HEK293T (cell line): ENCODE results near the gene GRIK2.

ENCODE experiments used
- CTCF ChIA-PET: fragments of 350-600 bp; formaldehyde crosslinking; extraction: SDS; loops from one replicate; lab custom pipeline; 2021; ENCODE audit warnings: antibody characterized with exemption, inconsistent platforms; lab: Yijun Ruan, JAX
- POLR2A ChIA-PET: fragments of 350-600 bp; formaldehyde crosslinking; extraction: SDS; loops from one replicate; lab custom pipeline; 2020; ENCODE audit warnings: antibody characterized with exemption, inconsistent platforms; lab: Yijun Ruan, JAX
- DNase-seq: peaks from one replicate; pipeline ENCODE4 v3.0.0; 2012; ENCODE audit warnings: mixed read lengths; ENCODE audit errors: extremely low spot score
- ARNT ChIP-seq: fragments of 450-650 bp; IDR thresholded peaks from 2 replicates; pipeline ENCODE4 v1.6.1; 2017; ENCODE audit warnings: mild to moderate bottlenecking
- BHLHE40 ChIP-seq: fragments of 450-650 bp; IDR thresholded peaks from 2 replicates; pipeline ENCODE4 v1.6.1; 2016; ENCODE audit warnings: mild to moderate bottlenecking, moderate library complexity, borderline replicate concordance
- CTBP1 ChIP-seq: fragments of 450-650 bp; IDR thresholded peaks from 2 replicates; pipeline ENCODE4 v1.6.1; 2016; ENCODE audit warnings: borderline replicate concordance
- ELF4 ChIP-seq: fragments of 450-650 bp; IDR thresholded peaks from 2 replicates; pipeline ENCODE4 v1.6.1; 2017; ENCODE audit warnings: antibody characterized with exemption
- FOXA1 ChIP-seq: fragments of 450-650 bp; IDR thresholded peaks from 2 replicates; pipeline ENCODE4 v1.6.1; 2016; ENCODE audit warnings: mild to moderate bottlenecking
- FOXK2 ChIP-seq: fragments of 450-650 bp; IDR thresholded peaks from 2 replicates; pipeline ENCODE4 v1.6.1; 2016; ENCODE audit warnings: mild to moderate bottlenecking
- FOXM1 ChIP-seq: fragments of 450-650 bp; IDR thresholded peaks from 2 replicates; pipeline ENCODE4 v1.6.1; 2017; ENCODE audit warnings: mild to moderate bottlenecking, borderline replicate concordance
- HDGF ChIP-seq: fragments of 450-650 bp; IDR thresholded peaks from 2 replicates; pipeline ENCODE4 v1.6.1; 2017; ENCODE audit warnings: antibody characterized with exemption, borderline replicate concordance
- L3MBTL2 ChIP-seq: fragments of 450-650 bp; conservative IDR thresholded peaks from 2 replicates; pipeline ENCODE4 v1.6.1; 2016; ENCODE audit warnings: mild to moderate bottlenecking
- LEF1 ChIP-seq: fragments of 450-650 bp; IDR thresholded peaks from 2 replicates; pipeline ENCODE4 v1.6.1; 2017; ENCODE audit warnings: mild to moderate bottlenecking, borderline replicate concordance
- NFRKB ChIP-seq: fragments of 450-650 bp; IDR thresholded peaks from 2 replicates; pipeline ENCODE4 v1.6.1; 2016; ENCODE audit warnings: mild to moderate bottlenecking, moderate library complexity
- PKNOX1 ChIP-seq: fragments of 450-650 bp; IDR thresholded peaks from 2 replicates; pipeline ENCODE4 v1.6.1; 2016
- SP1 ChIP-seq: fragments of 450-650 bp; IDR thresholded peaks from 2 replicates; pipeline ENCODE4 v1.6.1; 2017
- SUZ12 ChIP-seq: fragments of 450-650 bp; IDR thresholded peaks from 2 replicates; pipeline ENCODE4 v1.6.1; 2016; ENCODE audit warnings: mild to moderate bottlenecking
- TARDBP ChIP-seq: fragments of 450-650 bp; IDR thresholded peaks from 2 replicates; pipeline ENCODE4 v1.6.1; 2016
- ZNF384 ChIP-seq: fragments of 450-650 bp; IDR thresholded peaks from 2 replicates; pipeline ENCODE4 v1.6.1; 2016

The GRIK2 gene

DNA sequence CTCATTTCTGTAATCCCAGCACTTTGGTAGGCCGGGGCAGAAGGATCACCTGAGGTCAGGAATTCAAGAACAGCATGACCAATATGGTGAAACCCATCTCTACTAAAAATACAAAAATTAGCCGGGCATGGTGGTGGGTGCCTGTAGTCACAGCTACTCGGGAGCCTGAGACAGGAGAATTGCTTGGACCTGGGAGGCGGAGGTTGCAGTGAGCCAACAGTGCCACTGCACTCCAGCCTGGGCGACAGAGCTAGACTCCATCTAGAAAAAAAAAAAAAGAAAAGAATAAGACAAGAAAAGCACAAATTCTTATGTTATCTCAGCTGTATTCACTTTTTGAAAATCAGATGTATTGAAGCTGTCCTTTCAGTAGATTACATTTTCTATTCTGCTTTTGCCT lies 289.4 kb downstream of the GRIK2 start:
- TF ChIP-seq PKNOX1 (no peak), FOXK2 (no peak), SP1 (no peak), ZNF384 (no peak), CTBP1 (no peak), L3MBTL2 (no peak), HDGF (no peak), FOXA1 (no peak), ARNT (no peak), NFRKB (no peak), BHLHE40 (no peak), SUZ12 (no peak), FOXM1 (no peak), ELF4 (no peak), TARDBP (no peak), LEF1 (no peak)
- DNase-seq, result no peak
- CTCF ChIA-PET, result no interaction called here
- POLR2A ChIA-PET, result no interaction called here

- no peak for DNase-seq
- CTCF ChIA-PET, result no interaction called here
- TF ChIP-seq BHLHE40 (no peak), SP1 (no peak), FOXA1 (no peak), L3MBTL2 (no peak), HDGF (no peak), TARDBP (no peak), ELF4 (no peak), LEF1 (no peak), ARNT (no peak), FOXM1 (no peak), PKNOX1 (no peak), FOXK2 (no peak), SUZ12 (no peak), ZNF384 (no peak), NFRKB (no peak), CTBP1 (no peak)
- POLR2A ChIA-PET, result no interaction called here
Measured at GRCh38 chr6:101683884-101684283, 290.4 kb downstream of the GRIK2 start.

GRCh38 chr6:101686653-101687052 lies 293.1 kb downstream of the GRIK2 start:
- no peak for TF ChIP-seq NFRKB
- DNase-seq, result no peak
- POLR2A ChIA-PET, result no interaction called here
- CTCF ChIA-PET, result interaction anchor here (0.6 kb wide), 1 partner anchor 945 kb away, joined by 3 read pairs; no protein-coding TSS in a partner anchor

- ChIA-PET POLR2A (no interaction called here), CTCF (no interaction called here)
- TF ChIP-seq ZNF384 (no peak), BHLHE40 (no peak), FOXM1 (no peak), FOXA1 (no peak), ARNT (no peak), ELF4 (no peak), LEF1 (no peak), SUZ12 (no peak), TARDBP (no peak), SP1 (no peak), PKNOX1 (no peak)
Measured at GRCh38 chr6:101689156-101689555, 295.6 kb downstream of the GRIK2 start.

GRCh38 chr6:101689695-101690094 lies 296.2 kb downstream of the GRIK2 start:
- no peak for TF ChIP-seq HDGF
- no peak for TF ChIP-seq L3MBTL2
- no peak for TF ChIP-seq SP1
- CTCF ChIA-PET, result no interaction called here
- POLR2A ChIA-PET, result no interaction called here
- no peak for DNase-seq

More at GRCh38 chr6:101689156-101689555, 295.6 kb downstream of the GRIK2 start:
- no peak for DNase-seq

DNA sequence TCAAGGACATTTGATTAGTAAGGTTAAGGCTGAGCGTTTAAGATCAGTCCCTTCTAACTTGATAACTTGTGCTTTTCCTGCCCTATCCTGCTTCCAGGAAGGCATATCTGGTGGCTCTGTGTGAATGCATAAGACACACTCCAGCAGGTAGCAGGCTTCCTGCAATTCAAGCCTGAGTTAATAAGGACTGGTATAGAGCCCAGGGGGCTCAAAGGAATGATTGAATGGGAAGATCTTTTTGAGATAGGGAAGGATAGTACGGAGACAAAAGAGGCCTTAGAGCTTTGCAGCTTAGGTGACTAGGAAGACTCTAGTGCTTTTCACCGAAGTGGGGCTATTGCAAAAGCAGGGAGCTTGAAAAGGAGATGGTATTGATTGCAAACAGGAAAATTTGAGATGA lies 307.1 kb downstream of the GRIK2 start:
- CTCF ChIA-PET, result no interaction called here
- POLR2A ChIA-PET, result no interaction called here

More for the DNA sequence above, 307.1 kb downstream of the GRIK2 start:
- no peak for DNase-seq
- TF ChIP-seq PKNOX1 (no peak), FOXK2 (no peak), LEF1 (no peak), SP1 (no peak), SUZ12 (no peak), CTBP1 (no peak), ZNF384 (no peak), BHLHE40 (no peak), HDGF (no peak), ARNT (no peak), TARDBP (no peak)
